ENCODE measurements around the gene OR7C1. TPM values are rescaled to one million over a fixed set of nuclear protein-coding genes. Genes with fewer than 3 reads are reported as not detected.
"Not testable (repeated sequence)": the region's sequence is repeated elsewhere in the genome, so short reads cannot be mapped to it uniquely, and the experiment has no call there.

The OR7C1 gene
- 0.07 TPM for polyA plus RNA-seq (2013, experiment 1 of 2; ENCODE audit: insufficient read length)
- polyA plus RNA-seq (2013, experiment 2 of 2; ENCODE audit: insufficient read length): 0.09 TPM

DNA sequence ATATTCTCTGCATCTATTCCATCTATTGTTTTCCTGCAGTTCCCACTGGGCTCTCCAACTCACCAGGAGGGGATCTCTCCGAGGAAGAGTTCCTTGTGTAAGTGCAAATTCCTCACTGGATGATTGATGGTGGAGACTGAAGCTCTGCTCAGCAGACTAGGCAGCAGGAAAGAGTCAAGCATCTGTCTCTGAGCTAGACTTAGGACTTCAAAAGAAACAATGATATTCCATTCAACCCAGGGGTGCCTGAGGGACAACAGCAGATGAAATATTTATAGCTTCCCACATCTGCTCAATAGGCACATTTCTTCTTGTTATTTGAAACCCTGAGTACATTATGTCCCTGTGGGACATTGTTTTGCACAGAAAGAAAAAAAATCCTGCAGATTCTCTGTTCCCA is at the start of gene OR7C1, which contains the start of gene OR7A5:
OR7C1 (minus strand) TSS at position 175 of the 400 bp plus-strand sequence. CDS start 35,049 bp downstream, outside the sequence.
OR7A5 (minus strand) TSS at position 175 of the 400 bp plus-strand sequence. CDS start 6,944 bp downstream, outside the sequence.
- DNase-seq: no peak

DNA sequence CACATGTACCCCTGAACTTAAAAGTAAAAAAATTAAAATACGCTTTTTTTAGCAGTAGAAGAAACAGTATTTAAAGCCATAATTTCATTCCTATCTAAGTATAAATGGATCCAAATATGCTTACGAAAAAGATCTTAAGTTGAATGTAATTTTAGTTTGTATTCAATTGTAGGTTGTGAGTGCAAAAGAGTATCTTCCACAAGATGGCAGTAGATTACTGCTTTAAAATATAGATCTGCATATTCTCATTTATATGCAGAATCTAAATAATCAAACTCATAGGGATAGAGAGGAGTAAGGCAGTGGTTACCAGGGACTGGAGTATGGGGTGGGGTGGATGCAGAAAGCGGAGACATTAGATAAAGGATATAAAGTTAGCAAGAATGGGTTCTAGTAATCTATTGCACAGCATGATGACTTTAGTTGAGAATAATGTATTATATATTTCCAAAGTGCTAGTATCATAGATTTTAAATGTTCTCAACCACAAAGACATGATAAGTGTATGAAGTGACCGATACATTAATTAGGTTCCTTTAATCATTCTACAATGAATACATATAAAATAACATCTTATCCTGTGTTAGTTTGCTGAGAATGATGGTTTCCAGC is 36.7 kb upstream of the OR7C1 start:
- peak; percentile 5 for DNase-seq

DNA sequence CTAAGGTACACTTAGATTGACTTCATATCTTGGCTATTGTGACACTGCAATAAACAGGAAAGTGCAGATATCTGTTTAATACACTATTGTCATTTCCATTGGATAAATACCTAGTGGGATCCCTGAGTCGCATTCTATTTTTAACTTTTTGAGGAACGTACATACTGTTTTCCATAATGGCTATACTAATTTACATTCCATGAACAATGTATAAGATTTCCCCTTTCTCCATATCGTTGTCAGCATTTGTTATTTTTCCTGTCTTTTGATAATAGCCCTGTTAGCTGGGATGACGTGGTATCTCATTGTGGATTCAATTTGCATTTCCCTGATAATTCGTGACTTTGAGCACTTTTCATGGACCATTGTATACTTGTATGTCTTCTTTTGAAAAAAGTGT is 33.5 kb upstream of the OR7C1 start:
- DNase-seq: no peak

DNA sequence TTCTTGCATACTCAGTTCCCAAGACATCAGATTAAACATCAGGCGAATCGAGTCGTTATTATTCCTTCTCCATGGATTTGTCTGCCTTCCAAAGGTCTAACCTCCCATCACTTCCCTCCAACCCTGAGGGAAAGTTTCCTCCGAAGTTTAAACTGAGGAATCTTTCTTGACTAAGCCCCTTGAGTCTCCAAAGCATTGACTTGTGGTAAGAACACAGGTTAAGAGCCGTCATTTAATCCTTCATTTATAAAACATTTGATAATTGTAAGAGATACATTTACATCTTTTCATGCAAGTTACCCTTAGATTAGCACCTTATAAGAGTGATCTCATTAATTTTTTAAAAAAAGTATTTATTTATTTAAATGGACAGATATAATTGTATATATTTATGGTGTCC is 13.8 kb upstream of the OR7C1 start, which contains the start of gene OR7A10:
OR7A10 (minus strand) TSS at position 101 of the 400 bp plus-strand sequence. CDS start 7,045 bp downstream, outside the sequence.
- no peak for DNase-seq

DNA sequence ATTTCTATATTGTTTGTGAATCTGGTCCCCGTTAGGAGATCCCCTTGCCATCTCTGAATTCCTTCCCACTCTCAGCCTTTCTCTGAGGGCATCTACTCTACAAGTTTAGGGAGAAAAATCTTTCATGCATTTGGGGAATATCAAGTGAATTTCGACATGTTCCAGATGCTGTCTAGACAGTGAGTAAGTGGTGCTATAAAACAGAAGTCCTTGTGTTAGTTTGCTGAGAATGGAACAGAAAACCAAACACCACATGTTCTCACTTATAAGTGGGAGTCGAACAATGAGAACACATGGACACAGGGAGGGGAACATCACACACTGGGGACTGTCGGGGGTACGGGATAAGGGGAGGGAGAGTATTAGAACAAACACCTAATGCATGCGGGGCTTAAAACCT is 8.6 kb upstream of the OR7C1 start:
- no peak for DNase-seq

DNA sequence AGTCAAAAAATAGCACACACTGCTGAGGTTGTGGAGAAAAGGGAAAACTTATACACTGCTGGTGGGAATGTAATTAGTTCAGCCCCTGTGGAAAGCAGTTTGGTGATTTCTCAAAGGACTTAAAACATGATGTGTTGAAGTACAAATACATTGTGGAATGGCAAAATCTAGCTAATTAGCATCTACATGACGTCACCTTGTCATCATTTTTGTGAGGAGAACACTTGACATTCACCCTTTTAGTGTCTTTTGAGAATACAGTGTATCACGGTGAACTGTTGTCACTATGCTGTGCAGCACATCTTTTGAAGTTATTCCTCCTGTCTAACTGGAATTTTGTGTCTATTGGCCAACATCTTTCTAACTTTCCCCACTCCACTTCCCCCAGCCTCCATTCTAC is 8.2 kb upstream of the OR7C1 start:
- DNase-seq: no peak

DNA sequence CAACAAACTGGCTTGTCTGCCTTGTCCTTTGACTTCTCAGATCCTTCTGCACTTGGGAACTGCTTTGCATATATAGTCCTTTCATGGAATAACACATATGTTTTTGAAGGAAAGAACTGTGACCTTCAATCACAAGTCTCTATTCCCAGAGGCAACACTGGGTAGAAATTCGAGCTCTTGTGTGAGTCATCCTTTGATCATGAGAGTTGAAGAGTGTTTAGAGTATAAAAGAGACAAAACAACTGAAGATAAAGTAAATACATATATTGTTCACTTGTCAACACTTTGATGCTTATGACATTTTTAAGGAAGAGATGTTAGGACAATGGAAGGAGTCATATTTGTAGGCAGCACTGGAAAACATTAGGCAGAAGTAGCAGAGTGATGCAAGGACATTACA is 5.2 kb upstream of the OR7C1 start:
- DNase-seq: no peak

DNA sequence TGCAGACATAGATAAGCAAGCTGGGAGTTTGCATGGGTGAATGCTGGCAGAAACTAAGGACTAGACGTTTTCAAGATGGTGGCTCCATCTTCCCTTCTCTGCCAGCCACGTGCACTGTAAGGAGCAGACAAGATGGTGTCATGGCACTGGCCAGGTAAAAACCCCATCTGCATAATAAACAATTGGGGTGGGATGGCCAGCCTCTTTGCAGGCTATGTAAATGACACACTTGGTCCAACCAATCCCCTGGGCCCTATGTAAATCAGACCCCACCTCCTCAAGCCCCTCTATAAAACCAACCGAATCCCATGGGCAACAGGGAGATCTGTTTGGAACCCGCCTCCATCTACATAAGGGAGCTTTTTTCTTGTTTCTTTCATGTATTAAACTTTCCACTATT is 2.4 kb upstream of the OR7C1 start:
- DNase-seq: no peak

DNA sequence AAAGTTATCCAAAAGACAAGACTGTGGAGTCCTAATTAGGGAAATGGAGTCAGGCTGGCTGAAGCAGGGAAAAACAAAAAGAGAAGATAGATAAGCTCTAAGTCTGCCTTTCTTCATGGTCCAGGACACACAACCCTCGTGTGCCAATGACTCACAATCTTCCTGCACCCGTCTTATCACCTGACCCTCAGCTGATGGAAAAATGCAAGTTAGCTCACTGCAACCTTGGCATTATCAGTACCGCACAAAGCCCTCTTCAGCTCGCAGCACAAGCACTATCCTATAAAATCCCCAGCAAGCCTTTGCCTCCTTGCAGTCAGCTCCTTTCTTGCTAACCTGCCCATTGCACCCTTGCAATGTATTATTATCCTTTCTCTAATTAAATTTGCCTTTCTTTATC is 4.3 kb downstream of the OR7C1 start:
- no peak for DNase-seq

DNA sequence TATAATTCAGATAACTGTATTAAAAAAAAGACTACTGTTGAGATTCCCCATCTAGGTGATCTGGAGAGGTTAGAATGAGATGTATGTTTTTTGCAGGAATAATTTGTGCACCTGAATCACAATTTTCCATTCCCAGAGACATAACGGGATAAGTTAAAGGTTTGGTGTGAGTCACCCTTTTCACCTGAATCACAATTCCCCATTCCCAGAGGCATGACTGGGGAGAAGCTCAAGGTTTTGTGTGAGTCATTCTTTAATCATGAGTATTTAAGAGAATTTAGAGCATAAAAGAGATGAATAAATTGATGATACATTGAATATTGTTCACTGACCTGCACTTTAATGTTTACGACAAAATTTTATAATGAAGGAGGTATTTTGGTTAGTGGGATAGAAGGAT is 9.0 kb downstream of the OR7C1 start:
- DNase-seq: no peak

DNA sequence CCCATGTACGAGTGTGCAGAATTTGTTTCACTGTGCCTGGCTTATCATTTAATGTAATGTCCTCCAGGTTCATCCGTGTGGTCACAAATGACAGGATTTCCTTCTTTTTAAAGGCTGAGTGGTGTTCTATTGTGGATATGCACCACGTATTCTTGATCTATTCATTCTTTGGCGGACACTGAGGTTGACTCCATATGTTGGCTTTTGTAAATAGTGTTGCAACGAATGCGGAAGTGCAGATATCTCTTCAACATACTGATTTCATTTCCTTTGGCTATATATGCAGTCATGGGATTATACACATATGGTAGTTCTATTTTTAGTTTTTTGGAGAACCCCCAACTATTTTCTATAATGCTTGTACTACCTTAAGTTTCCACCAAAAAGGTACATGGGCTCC is 13.0 kb downstream of the OR7C1 start:
- DNase-seq: peak; percentile 15

DNA sequence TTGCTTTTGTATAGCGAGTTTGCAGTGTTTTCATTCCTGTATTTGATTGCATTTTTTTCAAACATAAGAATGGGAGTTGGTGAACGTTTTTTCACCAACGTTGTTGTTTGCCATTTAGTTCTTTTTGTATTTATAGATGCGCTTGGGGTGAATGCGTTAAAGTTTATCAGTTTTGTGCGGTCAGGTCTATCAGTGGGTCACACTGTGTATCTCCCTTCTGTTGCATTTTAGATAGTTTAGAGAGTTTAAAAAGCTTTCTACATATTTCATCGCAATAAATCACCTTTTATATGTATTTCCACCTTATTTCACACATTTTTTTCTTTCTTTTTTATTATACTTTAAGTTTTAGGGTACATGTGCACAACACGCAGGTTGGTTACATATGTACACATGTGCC is 16.4 kb downstream of the OR7C1 start:
- no peak for DNase-seq

DNA sequence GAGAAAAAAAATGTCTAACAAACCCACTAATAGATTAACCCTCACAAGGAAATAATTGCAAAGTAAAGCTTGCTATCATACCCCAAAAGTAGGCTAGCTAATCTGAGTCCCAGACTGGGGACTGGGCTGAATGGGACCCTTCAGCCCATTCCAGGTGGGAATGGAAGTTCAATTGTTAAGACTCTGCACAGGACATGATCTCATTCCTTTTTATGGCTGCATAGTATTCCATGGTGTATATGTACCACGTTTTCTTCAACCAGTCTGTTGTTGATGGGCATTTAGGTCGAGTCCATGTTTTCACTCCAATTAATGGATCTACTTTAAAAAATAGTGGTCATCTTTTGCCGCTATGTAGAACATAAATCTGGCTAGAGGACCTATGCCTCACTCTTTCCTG is 17.9 kb downstream of the OR7C1 start:
- DNase-seq: no peak

DNA sequence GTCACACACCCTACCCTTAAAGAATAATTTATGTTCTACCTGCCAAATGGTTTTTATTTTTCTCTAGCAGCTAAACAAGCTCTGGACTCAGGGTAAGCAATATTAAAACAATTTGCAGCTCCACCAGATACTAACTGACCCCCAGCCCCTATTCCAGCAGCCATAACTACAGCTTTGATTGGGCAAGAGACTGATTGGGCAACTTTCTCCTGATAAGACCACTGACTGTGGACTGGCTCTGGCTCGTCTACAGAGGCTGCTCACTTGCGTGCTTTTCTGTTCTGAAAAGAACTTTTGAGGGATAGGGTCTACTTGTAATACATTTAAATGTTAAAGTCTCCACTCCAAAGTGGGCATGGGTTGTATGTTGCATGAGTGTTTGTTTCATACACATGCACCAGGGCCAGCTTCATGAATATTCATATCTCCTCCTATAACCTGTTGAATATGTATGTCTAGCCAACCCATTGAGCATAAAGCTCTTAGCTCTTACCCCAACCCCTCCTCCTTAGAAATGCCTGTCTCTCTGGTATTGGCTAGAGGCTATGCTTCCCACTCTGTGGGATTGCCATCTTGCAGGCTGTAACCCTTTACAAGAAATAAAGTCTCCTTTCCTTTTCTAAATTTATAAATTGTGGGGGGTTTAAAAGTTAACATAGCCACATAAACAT is 19.9 kb downstream of the OR7C1 start:
- DNase-seq: no peak

DNA sequence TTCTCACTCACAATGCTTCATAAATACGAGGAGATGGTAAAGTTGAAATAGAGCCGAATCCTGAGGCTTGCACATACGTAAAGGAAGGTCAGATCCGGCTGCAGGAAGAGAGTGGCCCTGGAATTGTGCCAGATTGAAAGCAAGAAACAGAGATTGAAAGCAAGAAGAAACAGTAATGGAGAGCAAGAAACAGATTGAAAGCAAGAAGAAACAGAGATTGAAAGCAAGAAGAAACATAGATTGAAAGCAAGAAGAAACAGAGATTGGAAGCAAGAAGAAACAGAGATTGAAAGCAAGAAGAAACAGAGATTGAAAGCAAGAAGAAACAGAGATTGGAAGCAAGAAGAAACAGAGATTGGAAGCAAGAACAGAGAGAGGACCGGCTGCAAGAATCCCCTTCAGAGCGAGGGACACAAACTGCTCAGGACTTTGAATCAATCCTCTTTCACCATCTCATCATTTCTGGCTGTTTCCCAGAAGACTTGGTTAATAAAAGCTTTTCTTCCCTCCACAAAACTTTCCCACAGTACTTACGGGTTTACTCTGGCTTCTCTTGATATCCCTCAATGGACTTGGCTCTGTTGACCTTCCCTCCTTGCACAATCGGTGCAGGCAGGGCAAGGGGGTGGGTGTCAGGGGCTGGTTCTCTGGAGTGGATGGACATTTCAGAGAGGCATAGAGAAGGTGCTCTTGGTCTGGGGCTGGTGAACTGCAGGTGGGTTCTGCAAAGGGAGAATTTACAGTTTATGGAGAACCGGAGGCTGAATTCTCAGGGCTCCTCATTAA is 25.5 kb downstream of the OR7C1 start:
- no peak for DNase-seq

DNA sequence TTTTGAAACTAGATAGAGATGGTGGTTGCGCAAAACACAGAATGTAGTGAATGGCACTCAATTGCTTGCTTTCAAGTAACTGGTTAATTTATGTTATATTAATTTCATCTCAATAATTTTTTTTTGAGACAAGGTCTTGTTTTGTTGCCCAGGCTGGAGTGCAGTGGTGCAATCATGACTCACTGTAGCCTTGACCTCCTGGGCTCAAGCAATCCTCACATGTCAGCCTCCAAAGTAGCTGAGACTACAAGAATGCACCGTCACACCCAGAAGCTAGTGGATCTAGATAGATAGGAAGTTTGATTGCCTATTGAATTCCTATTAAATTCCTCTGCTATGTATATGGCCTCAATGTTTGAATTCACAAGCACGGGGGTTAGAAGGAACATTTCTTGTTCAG is 30.2 kb downstream of the OR7C1 start:
- no peak for DNase-seq

DNA sequence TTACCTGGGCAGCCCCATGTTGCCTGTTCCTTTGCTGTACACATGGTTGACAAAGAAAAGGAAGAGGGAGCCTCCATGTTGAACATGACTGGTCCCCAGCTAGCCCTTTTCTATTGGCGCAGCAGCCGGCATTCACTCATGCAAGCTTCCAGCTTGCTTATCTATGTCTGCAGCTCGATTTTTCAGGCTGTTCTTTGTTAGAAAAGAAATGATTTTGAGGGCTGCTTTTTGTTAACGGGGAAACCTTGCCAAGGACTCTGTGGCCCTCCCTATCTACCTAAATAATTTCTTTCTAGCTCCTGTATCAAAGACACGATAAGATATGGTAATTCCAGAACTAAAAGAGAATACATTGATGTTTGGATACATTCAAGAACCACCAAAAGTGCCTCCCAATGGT is 36.2 kb downstream of the OR7C1 start:
- DNase-seq: no peak

DNA sequence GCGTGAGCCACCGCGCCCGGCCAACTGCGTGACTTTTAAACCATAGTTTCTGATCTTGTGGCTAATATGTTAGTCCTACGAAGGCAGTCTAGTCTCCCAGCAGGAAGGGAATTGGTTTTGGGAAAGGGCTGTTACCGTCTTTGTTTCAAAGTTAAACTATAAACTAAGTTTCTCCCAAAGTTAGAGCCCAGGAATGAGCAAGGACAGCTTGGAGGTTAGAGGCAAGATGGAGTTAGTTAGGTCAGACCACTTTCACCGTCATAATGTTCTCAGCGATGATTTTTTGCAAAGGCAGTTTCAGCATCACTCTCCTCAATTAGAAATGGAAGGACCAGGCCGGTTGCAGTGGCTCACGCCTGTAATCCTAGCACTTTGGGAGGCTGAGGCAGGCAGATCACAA is 39.0 kb downstream of the OR7C1 start:
- no peak for DNase-seq

DNA sequence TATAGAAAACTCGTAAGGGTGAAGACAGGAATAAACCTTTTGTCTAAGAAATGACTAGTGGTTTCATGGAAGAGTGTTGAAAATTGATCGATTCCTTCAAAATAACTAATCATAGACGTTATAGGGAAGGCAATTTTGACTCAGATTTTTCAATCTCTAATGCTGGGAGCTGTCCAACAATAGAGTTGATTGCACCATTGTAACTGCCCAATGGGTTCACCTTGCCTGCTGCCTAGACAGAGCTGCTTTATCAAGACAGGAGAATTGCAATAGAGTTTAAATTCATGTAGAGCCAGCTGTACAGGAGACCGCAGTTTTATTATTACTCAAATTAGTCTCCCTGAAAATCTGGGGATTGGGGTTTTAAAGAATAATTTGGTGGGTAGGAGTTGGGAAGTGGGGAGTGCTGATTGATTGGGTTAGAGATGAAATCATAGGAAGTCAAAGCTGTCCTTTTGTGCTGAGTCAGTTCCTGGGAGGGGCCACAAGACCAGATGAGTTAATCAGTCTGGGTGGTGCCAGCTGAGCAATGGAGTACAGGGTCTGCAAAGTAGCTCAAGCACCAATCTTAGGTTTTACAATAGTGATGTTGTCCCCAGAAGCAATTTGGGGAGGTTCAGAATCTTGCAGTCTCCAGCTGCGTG is 39.8 kb downstream of the OR7C1 start:
- no peak for DNase-seq

DNA sequence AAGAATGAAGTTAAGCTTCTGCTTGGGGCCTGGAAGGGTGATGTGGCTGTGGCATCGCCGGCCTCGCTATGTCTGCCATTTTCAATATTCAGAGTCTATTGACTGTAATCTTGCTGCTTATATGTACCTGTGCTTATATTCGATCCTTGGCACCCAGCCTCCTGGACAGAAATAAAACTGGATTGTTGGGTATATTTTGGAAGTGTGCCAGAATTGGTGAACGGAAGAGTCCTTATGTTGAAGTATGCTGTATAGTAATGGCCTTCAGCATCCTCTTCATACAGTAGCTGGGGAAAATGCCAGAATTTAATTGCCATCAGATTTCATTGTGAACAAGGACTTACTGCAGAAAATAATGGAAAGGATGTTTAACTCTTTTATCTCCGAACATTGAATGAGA is 42.7 kb downstream of the OR7C1 start:
- not testable (repeated sequence) for DNase-seq

DNA sequence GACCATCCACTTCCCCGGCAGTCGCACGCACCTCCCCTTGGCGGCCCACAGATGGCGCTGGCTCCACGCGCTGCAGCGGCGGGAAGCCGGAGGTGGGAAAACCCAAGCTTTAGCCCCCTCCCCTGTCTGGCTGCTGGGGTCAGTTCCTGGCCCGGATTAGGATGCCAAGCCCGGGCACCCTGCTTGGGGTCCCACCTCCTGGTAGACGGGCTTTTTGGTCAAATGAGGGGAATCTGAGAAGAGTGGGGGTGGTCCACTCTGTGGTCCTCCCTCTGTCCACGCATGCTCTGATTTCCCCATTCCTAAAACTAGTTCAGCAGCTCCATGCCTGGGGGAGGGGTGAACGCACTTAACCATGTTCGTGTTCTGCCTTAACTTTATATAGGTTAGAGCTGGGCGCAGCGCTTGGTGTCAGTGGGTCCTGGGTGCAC is 48.5 kb downstream of the OR7C1 start:
- DNase-seq: peak; percentile 9

DNA sequence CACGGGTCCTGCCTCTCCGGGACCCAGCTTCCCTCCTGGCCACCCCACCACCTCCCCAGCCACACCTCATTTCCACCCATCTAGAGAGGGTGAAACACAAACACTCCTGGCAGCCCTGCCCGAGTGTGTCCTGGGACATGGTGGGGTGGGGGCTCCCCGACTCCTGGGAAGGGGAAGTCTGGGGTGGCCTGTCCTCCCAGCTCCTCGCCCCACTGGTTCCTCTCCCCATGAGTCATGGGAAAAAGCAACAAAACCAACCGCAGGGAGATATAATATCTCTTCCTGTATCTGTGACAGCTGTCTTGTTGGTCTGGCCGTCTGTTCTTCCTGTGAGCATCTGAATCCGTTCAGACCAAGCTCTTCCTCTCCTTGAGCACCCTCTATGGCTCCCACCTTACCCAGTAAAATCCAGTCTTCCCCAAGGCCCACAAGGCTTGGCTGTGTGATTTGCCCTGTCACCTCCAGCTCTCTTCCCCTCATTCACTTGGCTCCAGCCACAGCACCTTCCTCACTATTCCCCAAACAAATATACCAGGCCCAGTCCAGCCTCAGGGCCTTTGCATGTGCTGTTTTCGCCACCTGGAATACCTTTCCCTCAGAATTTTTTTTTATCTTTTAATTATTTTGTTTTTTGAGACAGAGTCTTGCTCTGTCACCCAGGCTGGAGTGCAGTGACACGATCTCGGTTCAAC is 49.7 kb downstream of the OR7C1 start:
- peak; percentile 34 for DNase-seq

Measured in fibroblast of skin of scalp (primary cell).